Inferior parietal cortex (tissue), 1 donor: ENCODE data around the gene KLK13.
A peak's percentile ranks its signal among the peaks of the same experiment; 100 is the strongest.

Experiments
- DNase-seq: peaks from one replicate; pipeline ENCODE4 v3.0.0-alpha.2; 2016; ENCODE audit errors: extremely low spot score

Gene KLK13

GRCh38 chr19:51060973-51061372 lies 3.9 kb downstream of the KLK13 start:
- DNase-seq = no peak

GRCh38 chr19:51060336-51060735 lies 4.6 kb downstream of the KLK13 start:
- no peak for DNase-seq

GRCh38 chr19:51059715-51060114 lies 5.2 kb downstream of the KLK13 start:
- DNase-seq = no peak

DNA sequence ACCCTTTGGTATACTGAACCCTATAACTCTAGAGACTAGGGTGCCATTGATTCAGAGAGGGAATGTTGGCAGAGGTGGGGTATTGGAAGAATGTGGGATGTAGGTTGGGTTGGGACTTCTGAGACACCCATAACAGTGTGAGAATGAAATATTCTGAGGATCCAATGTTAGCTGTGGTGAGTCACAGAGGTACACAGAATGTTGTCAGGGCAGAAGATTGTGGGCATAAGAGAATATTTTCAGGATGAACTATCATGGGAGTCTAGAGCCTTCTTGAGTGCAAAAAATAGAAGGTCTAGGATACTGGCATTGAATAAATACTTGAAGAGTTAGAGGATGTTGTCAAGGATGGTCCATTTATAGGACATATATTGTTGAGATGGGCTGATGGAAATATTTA lies 9.0 kb downstream of the KLK13 start:
- DNase-seq = no peak

GRCh38 chr19:51047031-51047335 lies 17.9 kb downstream of the KLK13 start:
- DNase-seq = no peak

GRCh38 chr19:51044327-51044726 lies 20.6 kb downstream of the KLK13 start:
- DNase-seq = no peak

DNA sequence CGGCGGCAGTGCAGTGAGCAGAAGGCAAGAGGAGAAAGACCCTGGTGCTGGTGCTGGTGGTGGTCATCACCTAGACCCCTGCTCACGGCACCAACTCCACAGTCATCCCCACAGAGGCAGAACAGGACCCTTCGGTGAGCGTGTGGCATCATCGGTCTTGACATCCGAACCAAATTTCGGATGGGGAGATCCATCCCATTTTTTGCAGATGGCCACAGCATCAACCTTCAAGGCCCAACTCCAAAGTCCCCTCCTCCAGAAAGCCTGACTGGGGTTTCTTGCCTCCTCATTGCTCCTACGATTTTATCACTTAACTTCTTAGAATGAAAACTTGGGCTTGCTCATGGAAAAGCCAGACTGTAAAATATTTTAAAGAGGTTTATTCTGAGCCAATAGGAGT lies 21.4 kb downstream of the KLK13 start:
- no peak for DNase-seq

GRCh38 chr19:51040151-51040550 lies 24.7 kb downstream of the KLK13 start:
- no peak for DNase-seq

DNA sequence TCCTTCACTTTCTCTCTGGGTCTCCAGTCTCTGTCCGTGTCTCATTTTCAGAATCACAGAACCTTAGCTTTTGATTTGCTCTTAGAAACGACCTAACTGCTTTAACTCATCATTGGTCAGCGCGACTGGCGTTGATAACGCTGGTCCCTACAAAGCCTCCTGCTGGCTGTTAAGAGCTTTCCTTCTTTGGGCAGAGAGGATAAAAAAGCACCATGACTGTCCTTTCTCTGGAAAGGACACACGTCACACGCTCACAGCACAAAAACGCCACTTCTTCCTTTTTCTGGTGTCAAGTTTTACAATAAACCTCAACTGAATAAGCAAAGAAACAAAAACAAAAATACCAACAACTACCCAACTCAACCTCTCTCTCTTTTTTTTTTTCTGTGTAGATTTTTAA lies 28.4 kb downstream of the KLK13 start:
- no peak for DNase-seq

DNA sequence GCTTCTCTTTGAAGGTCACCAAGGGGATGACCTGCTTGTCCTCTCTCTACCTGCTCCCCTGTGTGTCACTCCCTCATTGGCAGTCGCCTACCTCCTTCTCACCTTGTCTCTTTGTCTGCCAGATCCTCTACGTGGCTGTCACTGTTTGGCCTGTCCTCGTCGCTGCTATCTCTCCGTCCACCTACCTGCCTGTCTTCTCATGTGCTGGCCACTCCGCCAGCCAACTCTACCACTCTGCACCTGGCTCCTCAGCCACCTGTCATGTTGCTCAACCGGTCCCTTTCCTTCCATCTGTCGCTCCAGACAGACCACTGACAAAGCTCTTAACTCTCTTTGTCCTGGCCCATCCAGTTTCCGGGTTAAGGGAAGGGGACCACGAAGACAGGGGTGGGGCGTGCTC lies 30.2 kb downstream of the KLK13 start, which contains the start of gene KLK12:
Gene KLK12, minus strand, starts transcription at position 299 of the 400 bp plus-strand sequence. CDS start 381 bp downstream, outside the sequence.
- no peak for DNase-seq

GRCh38 chr19:51031880-51032225 lies 33.0 kb downstream of the KLK13 start:
- no peak for DNase-seq

GRCh38 chr19:51031220-51031879 lies 33.5 kb downstream of the KLK13 start:
- DNase-seq = no peak

DNA sequence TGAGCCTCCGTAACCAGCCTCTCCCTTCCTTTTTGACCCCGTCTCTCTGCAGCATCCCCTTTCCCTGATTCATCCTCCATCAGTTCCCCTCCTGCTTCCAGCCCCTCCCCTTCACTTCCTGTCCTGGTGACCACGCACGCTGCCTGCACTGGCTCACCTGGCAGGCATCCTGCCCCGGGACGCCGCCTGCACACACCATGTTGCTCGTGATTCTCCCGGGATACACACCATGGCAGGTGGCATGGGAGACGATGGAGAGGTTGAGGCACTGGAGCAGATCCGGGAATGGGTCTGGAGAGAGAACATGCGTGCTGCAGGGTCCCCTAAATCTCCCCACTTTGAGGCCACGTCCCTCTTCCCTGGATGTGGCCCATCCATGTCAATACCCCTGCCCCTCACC lies 34.3 kb downstream of the KLK13 start:
- no peak for DNase-seq

DNA sequence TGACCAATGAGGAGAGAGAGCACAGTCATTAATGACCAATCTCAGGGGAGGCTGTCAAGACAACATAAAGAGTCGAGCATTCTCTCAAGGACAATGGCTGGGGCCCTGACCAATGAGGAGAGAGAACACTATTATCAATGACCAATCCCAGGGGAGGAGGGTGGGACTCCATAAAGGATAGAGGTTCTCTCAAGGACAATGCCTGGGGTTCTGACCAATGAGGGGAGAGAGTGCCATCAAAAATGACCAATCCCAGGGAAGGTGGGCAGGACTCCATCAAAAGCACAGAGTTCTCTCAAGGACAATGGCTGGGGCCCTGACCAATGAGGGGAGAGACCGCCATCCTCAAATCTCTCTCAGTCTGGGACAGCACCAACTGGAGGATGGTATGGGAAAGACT lies 35.2 kb downstream of the KLK13 start:
- no peak for DNase-seq

DNA sequence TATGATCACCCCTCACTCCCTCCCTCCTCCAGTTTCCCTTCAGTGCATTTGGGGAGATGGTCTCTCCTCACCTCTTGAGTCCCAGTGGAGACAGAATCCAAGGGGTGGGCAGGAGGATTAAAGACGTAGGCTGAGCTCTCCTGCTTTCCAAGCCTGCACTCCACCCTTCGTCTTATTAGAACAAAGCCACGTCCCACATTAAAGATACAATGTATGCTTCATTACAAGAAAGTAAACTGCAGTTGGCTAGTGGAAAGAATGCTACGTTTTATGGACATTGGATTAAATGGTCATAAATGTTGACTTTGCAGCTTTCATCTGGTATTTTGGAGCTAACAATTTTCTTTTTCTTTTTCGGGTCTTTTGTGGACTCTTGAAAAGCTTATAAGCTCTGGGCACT lies 37.0 kb downstream of the KLK13 start:
- no peak for DNase-seq

- DNase-seq = no peak
These were observed 37.6 kb downstream of the KLK13 start for GRCh38 chr19:51027126-51027806.

- no peak for DNase-seq
These were observed 38.4 kb downstream of the KLK13 start, which contains the start of gene KLK11 for GRCh38 chr19:51026554-51026831. Gene KLK11, minus strand, starts transcription at chr19:51026616. Its CDS starts 985 bp downstream, at chr19:51025631.

- no peak for DNase-seq
These were observed 38.9 kb downstream of the KLK13 start for GRCh38 chr19:51025809-51026553.

GRCh38 chr19:51025401-51025800 lies 39.5 kb downstream of the KLK13 start:
- no peak for DNase-seq

DNA sequence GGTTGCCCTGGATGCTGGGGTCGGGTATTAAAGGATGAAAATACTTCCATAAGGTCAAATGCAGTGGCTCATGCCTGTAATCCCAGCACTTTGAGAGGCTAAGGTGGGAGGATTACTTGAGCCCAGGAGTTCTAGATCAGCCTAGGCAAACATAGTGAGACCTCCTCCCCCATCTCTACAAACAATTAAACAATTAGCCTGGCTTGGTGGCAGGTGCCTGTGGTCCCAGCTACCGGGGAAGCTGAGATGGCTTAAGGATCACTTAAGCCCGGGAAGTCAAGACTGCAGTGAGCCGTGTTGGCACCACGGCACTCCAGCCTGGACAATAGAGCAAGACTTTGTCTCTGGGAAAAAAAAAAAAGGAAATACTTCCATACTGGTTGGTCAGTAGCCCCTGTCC lies 40.0 kb downstream of the KLK13 start:
- no peak for DNase-seq

GRCh38 chr19:51023946-51024345 lies 40.9 kb downstream of the KLK13 start:
- DNase-seq = no peak

DNA sequence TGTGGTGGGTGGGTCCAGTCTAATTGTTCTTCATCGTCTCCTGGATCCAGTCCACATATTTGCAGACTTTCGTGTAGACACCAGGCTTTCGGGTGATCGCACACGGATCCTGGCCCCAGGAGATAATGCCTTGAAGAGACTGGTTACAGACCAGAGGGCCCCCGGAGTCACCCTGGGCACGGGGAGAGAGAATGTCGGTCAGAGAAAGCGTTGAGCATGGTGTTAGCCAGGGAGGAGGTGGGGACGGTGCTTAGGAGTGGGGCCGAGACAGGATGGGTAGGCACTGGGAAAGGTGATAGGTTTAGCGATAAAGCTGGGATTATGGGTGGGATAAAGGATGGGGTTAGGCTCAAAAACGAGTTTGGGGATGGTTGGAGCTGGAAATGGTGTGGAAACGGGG lies 42.4 kb downstream of the KLK13 start:
- DNase-seq = no peak

- DNase-seq = peak; percentile 64
These were observed 43.8 kb downstream of the KLK13 start for GRCh38 chr19:51020988-51021651.
